ENCODE results near the gene NLGN4X. TPM values are rescaled to one million over a fixed set of nuclear protein-coding genes. Genes with fewer than 3 reads are reported as not detected.

The NLGN4X gene
- total and polyA plus RNA-seq, 9 donors, result 14.7 to 52.8 (median 45.2) TPM

DNA sequence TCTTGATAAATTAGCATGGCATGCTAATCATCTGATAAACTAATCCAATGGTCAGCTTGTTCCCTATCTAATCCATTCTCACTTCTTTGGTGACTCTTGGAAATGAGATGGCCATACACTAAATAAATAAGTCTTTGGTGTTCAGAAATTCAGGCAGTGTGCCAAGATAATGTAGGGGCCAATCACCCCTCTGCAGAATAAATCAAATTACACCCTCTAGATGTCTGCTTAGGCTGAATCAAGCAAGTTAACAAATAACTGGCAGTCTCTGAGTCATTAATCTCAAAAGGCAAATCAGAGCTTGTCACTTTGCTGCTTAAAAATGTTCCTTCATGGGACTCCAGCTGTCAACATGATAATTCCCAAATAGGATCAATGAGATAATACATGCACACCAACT lies 97.4 kb downstream of the NLGN4X start:
- Histone ChIP-seq H3K27me3 (no peaks in the 10 kb centered on the region), H3K27ac (no peak overlapping the region), H3K9me3 (no peaks in the 10 kb centered on the region), H3K4me3 (no peak overlapping the region), H3K36me3 (no peaks in the 10 kb centered on the region), H3K4me1 (ENCODE audit: insufficient read depth) (no peaks in the 10 kb centered on the region)
- no peak for TF ChIP-seq CTCF (IDR thresholded peaks at IDR 0.05)
- TF ChIP-seq POLR2A (IDR thresholded peaks at IDR 0.05), result no peak
- TF ChIP-seq EP300 (IDR thresholded peaks at IDR 0.05), result no peak
- intact Hi-C loops (cut with DNase I), result no loop called here
- DNase-seq, result no peak

DNA sequence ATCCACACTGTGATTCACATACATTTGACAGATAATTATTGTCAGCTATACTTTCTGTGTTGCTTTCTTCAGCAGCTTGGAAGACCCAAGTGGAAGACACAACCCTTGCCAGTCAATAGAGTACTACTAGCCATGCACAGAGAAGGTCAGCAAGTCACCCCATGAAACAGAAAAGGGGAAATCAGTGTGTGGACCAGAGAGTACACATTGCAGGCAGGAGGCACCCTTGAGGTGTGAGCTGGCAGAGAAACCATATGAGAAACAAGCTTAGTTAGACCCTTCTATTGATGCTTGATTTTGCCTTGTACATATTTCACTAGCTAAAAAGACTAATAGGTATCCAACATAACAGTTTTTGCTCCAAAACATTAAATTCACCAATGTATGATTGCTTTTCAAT lies 99.5 kb downstream of the NLGN4X start:
- Histone ChIP-seq H3K4me3 (no peak overlapping the region), H3K27ac (no peak overlapping the region), H3K9me3 (no peaks in the 10 kb centered on the region), H3K4me1 (ENCODE audit: insufficient read depth) (no peaks in the 10 kb centered on the region), H3K36me3 (no peaks in the 10 kb centered on the region), H3K27me3 (no peaks in the 10 kb centered on the region)
- DNase-seq, result no peak
- no peak for TF ChIP-seq POLR2A (IDR thresholded peaks at IDR 0.05)
- intact Hi-C loops (cut with DNase I), result no loop called here

DNA sequence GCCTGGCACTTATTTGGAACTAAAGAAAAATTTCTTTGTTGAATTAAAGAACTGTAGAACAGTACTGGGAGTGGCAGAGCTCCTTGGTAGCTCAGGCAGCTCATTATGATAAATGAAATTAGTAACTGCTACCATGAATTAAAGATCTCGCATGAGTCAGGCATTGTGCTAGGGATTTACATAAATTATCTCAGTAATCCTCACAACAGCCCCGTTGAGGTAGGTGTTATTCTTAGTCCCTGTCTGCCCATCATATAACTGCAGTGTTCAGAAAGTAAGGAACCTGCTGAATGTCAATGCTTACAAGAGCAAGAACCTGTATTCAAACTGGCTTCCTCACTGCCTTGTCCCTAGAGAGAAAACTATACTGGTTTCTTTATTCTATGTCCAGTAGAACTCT lies 108.3 kb downstream of the NLGN4X start:
- WGBS, 3 donors, result 54 to 71% (median 69%) methylated on average over 2 of the region's 2 CpGs
- Histone ChIP-seq H3K4me1 (ENCODE audit: insufficient read depth) (no peaks in the 10 kb centered on the region), H3K9me3 (no peaks in the 10 kb centered on the region), H3K4me3 (no peak overlapping the region), H3K27ac (no peak overlapping the region), H3K36me3 (no peaks in the 10 kb centered on the region), H3K27me3 (no peaks in the 10 kb centered on the region)
- no peak for DNase-seq
- TF ChIP-seq EP300 (IDR thresholded peaks at IDR 0.05) (no peak), POLR2A (IDR thresholded peaks at IDR 0.05) (no peak), CTCF (IDR thresholded peaks at IDR 0.05) (no peak)
- intact Hi-C loops (cut with DNase I), result no loop called here

DNA sequence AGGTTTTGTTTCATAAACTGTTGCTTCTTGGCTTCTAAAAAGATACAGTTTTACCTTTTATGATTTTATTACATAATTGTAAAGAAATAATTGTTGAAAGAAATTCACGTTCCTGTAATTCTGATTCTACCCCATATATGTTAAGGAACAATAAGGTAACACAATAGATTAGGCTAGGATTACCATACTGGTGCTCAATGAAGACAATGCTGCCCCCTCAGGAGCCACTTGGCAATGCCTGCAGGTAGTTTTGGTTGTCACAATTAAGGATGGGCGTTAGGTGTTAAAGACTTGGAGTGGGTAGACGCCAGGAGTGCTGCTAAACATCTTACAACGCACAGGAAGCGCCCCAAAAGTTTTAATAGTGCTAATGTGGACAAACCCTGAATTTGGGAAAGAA lies 133.2 kb downstream of the NLGN4X start:
- TF ChIP-seq EP300 (IDR thresholded peaks at IDR 0.05) (no peak), CTCF (IDR thresholded peaks at IDR 0.05) (no peak), POLR2A (IDR thresholded peaks at IDR 0.05) (no peak)
- intact Hi-C loops (cut with DNase I), result no loop called here
- DNase-seq, result no peak
- H3K9me3 ChIP-seq, result no peaks in the 10 kb centered on the region
- no peaks in the 10 kb centered on the region for H3K27me3 ChIP-seq
- WGBS, 3 donors, result 55 to 71% (median 60%) methylated on average over 5 of the region's 5 CpGs
- H3K4me3 ChIP-seq, result no peak overlapping the region
- no peaks in the 10 kb centered on the region for H3K4me1 ChIP-seq (ENCODE audit: insufficient read depth)
- no peak overlapping the region for H3K27ac ChIP-seq
- H3K36me3 ChIP-seq, result no peaks in the 10 kb centered on the region

GRCh38 chrX:6074532-6074931 lies 154.1 kb downstream of the NLGN4X start:
- no peaks in the 10 kb centered on the region for H3K27me3 ChIP-seq
- no peak overlapping the region for H3K4me3 ChIP-seq
- H3K4me1 ChIP-seq (ENCODE audit: insufficient read depth), result no peaks in the 10 kb centered on the region
- no peaks in the 10 kb centered on the region for H3K36me3 ChIP-seq
- WGBS, 3 donors, result 80 to 92% (median 88%) methylated on average over 3 of the region's 3 CpGs
- TF ChIP-seq EP300 (IDR thresholded peaks at IDR 0.05) (no peak), POLR2A (IDR thresholded peaks at IDR 0.05) (no peak), CTCF (IDR thresholded peaks at IDR 0.05) (no peak)
- intact Hi-C loops (cut with DNase I), result no loop called here
- H3K9me3 ChIP-seq, result no peaks in the 10 kb centered on the region
- H3K27ac ChIP-seq, result no peak overlapping the region
- DNase-seq, result no peak
